Eye (tissue), 1 donor: Measurements from ENCODE around the gene IL18.
"Not testable (repeated sequence)": the region's sequence is repeated elsewhere in the genome, so short reads cannot be mapped to it uniquely, and the experiment has no call there.

Experiments
- DNase-seq: peaks from one replicate; pipeline ENCODE4 v3.0.0-alpha.2; 2015

The IL18 gene

GRCh38 chr11:112115386-112115785 is 48.5 kb downstream of the IL18 start:
- peak; percentile 70 for DNase-seq

DNA sequence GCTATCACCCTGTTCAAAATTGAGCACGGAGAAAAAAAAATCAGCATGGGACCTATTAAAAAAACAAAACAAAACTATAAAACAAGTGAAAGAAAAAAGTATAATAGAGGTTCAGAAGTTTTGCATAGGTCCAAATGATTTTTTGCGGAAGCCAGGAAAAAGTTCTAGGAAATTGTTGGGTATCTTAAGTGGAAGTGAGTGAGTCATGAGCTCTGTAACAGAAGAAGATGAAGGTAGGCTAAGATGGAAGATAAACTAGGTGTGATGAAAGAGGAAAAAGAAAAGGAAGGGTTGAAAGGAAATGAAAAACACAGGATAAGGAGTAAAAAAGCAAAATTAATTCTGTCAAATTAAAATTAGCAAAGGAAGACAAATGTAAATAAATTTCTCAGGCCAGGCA is 49.4 kb downstream of the IL18 start:
- DNase-seq: no peak

- DNase-seq: peak; percentile 73
Measured at GRCh38 chr11:112113539-112114457, 50.1 kb downstream of the IL18 start.

GRCh38 chr11:112106070-112106469 is 57.8 kb downstream of the IL18 start:
- no peak for DNase-seq

- no peak for DNase-seq
Measured at GRCh38 chr11:112103446-112103845, 60.4 kb downstream of the IL18 start.

DNA sequence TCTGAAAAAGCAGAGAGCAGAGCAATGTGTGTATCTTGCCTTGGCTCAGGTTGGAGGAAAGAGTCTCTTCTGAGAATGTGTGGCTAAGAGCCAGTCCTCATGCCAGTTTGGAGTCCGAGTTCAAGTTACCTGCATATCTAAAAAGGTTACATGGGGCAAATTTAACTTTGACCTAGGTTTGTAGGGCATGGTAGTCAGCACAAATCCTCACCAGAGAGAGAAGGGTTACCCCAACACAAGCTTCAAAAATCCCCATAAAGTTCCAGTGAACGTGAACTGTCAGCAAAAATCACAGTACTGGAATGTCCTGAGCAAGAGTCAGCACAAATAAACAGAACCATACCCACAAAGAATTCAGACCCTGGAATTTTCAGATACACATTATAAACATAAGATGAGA is 63.4 kb downstream of the IL18 start:
- DNase-seq: no peak

DNA sequence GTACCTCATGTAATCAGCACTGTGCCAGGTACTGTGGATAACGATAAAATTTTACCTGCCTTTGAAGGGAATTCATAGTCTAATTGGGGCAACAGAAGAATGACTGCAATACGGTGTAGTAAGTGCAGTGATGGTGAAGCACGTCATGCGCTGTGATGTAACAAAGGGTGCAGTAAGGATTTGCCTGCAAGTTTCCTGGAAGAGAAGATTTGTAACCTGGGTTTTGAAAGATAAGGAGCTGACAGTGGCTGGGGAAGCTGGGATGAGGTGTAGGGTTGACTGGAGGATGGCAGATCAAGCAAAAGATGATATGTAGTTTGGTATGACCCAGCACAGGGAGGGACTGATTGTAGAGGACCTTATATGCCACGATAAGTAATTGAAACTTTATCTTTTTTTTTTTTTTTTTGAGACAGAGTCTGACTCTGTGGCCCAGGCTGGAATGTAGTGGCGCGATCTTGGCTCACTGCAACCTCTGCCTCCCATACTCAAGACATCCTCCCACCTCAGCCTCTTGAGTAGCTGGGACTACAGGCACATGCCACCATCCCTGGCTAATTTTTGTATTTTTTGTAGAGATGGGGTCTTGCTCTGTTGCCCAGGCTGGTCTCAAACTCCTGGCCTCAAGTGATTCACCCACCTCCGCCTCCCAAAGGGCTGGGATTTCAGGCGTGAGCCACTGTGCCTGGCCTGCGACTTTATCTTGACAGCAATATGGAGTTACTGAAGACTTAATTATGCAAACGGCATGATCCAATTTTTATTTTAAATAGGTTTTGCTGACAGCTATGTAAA is 66.0 kb downstream of the IL18 start:
- no peak for DNase-seq

DNA sequence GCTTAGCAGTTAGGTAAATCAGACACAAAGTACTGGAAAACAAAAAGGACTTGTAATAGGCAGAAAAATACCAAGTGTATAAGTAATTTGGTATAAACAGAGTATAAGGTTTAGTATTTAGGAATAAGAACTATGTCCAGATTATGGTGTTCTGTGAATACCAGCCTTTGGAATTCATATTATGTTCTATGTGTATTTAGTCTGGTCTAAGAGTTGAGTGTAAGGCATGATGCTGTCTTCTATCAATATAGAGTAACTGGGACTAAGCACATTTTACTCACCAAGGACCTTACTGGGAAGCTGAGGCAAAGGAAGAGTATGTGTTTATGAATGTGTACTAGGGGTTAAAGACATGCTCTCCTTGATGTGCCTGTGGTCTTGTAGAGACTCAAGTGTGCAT is 67.7 kb downstream of the IL18 start:
- no peak for DNase-seq

DNA sequence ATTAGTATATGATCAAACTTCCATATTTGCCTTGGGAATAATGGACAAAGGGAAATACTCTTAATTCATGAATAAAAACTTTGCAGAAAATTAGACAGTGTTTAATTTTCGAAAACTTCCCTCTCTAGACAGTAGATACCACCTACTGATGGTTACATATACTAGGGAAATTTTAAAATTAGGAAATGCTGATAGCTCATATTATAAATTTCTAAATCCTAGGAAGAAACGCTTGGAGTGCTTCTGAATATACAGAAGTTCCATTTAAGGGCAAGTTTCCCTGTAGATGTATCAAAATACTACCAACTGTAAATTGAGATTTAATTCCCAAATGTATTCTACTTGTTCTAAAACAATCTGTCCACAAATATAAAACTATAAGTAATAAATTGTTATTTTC is 68.6 kb downstream of the IL18 start:
- DNase-seq: not testable (repeated sequence)
